ENCODE results near the gene C1orf141. TPM values are rescaled to one million over a fixed set of nuclear protein-coding genes. Genes with fewer than 3 reads are reported as not detected.

The C1orf141 gene
- total RNA-seq, 2 donors from 2014 or later, result 5.4 TPM; not detected in 1

DNA sequence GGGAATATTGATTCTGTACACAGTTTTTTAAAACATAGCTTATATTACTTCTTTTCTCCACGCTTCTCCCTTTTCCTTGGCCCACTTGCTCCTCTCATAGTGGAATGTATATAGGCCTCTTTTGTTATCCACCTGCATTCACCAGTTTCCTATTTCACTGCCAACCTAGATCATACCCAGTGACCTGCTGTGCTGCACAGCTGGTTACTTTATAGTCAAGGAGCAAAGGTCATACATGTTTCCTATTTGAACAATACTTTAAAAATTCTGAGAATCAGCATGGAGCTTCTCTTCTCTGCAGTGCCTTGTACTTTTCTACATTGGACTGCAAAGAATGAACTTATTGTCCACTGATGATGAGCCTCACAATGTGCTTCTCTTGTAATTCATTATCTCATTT, 76.5 kb downstream of the C1orf141 start:
- no peak for DNase-seq (ENCODE audit: low spot score)
- Histone ChIP-seq H3K4me1 (replicated peaks) (no peaks in the 10 kb centered on the region), H3K4me3 (no peak overlapping the region), H3K36me3 (no peaks in the 10 kb centered on the region), H3K9me3 (no peaks in the 10 kb centered on the region), H3K27ac (no peak overlapping the region), H3K27me3 (replicated peaks; ENCODE audit: insufficient read depth) (no peaks in the 10 kb centered on the region)
- WGBS, result 98% methylated on average over 1 of the region's 1 CpG
- TF ChIP-seq POLR2AphosphoS5 (IDR thresholded peaks at IDR 0.05), result no peak
- no peak for TF ChIP-seq POLR2A (IDR thresholded peaks at IDR 0.05)
- TF ChIP-seq, protein P1, sequence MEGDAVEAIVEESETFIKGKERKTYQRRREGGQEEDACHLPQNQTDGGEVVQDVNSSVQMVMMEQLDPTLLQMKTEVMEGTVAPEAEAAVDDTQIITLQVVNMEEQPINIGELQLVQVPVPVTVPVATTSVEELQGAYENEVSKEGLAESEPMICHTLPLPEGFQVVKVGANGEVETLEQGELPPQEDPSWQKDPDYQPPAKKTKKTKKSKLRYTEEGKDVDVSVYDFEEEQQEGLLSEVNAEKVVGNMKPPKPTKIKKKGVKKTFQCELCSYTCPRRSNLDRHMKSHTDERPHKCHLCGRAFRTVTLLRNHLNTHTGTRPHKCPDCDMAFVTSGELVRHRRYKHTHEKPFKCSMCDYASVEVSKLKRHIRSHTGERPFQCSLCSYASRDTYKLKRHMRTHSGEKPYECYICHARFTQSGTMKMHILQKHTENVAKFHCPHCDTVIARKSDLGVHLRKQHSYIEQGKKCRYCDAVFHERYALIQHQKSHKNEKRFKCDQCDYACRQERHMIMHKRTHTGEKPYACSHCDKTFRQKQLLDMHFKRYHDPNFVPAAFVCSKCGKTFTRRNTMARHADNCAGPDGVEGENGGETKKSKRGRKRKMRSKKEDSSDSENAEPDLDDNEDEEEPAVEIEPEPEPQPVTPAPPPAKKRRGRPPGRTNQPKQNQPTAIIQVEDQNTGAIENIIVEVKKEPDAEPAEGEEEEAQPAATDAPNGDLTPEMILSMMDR (IDR thresholded peaks at IDR 0.05), result no peak
- intact Hi-C loops (cut with DNase I), result loop anchor here (10.0 kb wide), 1 partner anchor 87 kb away; no protein-coding TSS in a partner anchor

- Histone ChIP-seq H3K27ac (peak within 1 kb of the TSS; percentile 91 to 95), H3K4me3 (peak within 1 kb of the TSS; percentile 57 to 89), H3K36me3 (no peaks in the 10 kb centered on the region), H3K27me3 (replicated peaks; ENCODE audit: insufficient read depth) (no peaks in the 10 kb centered on the region), H3K9me3 (no peaks in the 10 kb centered on the region), H3K4me1 (replicated peaks) (no peaks in the 10 kb centered on the region)
- TF ChIP-seq, protein P1 (IDR thresholded peaks at IDR 0.05), result no peak
- peak; percentile 54 for TF ChIP-seq POLR2AphosphoS5 (IDR thresholded peaks at IDR 0.05)
- WGBS, result under 1% methylated on average over 73 of the region's 73 CpGs
- DNase-seq (ENCODE audit: low spot score), result peak; percentile 64
- intact Hi-C loops (cut with DNase I), result loop anchor here (5.0 to 10.0 kb wide), 2 partner anchors 91 to 122 kb away; no protein-coding TSS in a partner anchor
These were observed 80.7 kb downstream of the C1orf141 start, which contains the start of gene SLC35D1 for GRCh38 chr1:67053785-67054772. SLC35D1 (minus strand) TSS chr1:67054148; CDS start chr1:67054013, 135 bp downstream.

GRCh38 chr1:67053535-67053784, 81.3 kb downstream of the C1orf141 start:
- H3K27ac ChIP-seq, result peak overlapping the region; percentile 91 to 95
- WGBS, result 0% methylated on average over 12 of the region's 34 CpGs
- no peaks in the 10 kb centered on the region for H3K27me3 ChIP-seq (replicated peaks; ENCODE audit: insufficient read depth)
- H3K9me3 ChIP-seq, result no peaks in the 10 kb centered on the region
- intact Hi-C loops (cut with DNase I), result loop anchor here (5.0 to 10.0 kb wide), 2 partner anchors 91 to 121 kb away; no protein-coding TSS in a partner anchor
- TF ChIP-seq POLR2A (IDR thresholded peaks at IDR 0.05) (no peak), POLR2AphosphoS5 (IDR thresholded peaks at IDR 0.05) (no peak)
- TF ChIP-seq, protein P1 (IDR thresholded peaks at IDR 0.05), result no peak
- no peaks in the 10 kb centered on the region for H3K36me3 ChIP-seq
- no peaks in the 10 kb centered on the region for H3K4me1 ChIP-seq (replicated peaks)
- peak overlapping the region; percentile 57 to 89 for H3K4me3 ChIP-seq
- DNase-seq (ENCODE audit: low spot score), result peak; percentile 48

DNA sequence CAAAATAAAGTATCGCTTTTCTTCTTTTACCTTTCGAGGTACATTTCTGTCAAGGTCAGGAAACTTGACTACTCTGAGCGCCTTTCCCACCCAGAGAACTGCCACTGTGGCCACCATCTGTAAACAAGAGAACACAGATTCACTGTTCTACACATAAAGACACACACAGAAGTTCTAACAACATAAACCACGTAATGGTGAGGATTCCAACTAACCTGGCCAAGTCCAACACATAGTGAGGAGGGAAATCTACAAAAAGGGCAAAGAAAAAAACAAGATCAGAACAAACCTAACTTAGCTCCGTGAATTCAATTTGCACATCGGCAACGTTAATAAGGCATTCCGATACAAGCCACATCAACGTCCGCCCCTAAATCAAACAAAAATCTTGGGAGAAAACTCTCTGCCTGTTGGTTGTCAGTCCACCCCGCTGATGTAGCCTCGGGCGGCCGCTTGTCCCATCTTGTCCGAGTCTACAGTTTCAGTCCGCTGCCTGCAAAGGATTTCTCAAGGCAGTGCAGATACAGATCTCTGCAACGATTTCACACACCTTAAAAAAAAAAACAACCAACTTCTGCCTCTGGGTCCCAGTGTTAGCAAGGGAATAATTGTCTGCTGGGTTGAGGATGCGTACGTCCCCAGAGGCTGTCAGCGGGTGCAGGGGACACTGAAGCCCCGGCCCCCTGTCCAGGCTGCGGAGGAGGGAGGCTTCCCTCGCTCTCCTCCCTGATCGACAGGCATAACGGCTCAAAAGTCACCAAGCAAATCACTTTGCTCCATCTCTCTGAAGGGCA, 81.8 kb downstream of the C1orf141 start:
- peak overlapping the region; percentile 91 to 95 for H3K27ac ChIP-seq
- H3K4me3 ChIP-seq, result peak overlapping the region; percentile 57 to 89
- 2% methylated on average over 25 of the region's 25 CpGs for WGBS
- no peaks in the 10 kb centered on the region for H3K9me3 ChIP-seq
- no peaks in the 10 kb centered on the region for H3K4me1 ChIP-seq (replicated peaks)
- TF ChIP-seq POLR2AphosphoS5 (IDR thresholded peaks at IDR 0.05), result peak; percentile 5
- TF ChIP-seq, protein P1 (IDR thresholded peaks at IDR 0.05), result no peak
- peak; percentile 84 for DNase-seq (ENCODE audit: low spot score)
- H3K36me3 ChIP-seq, result no peaks in the 10 kb centered on the region
- intact Hi-C loops (cut with DNase I), result loop anchor here (5.0 to 10.0 kb wide), 2 partner anchors 92 to 121 kb away; no protein-coding TSS in a partner anchor
- no peaks in the 10 kb centered on the region for H3K27me3 ChIP-seq (replicated peaks; ENCODE audit: insufficient read depth)
